ENCODE measurements around the gene SDHD. TPM values are rescaled to one million over a fixed set of nuclear protein-coding genes. Genes with fewer than 3 reads are reported as not detected.

The SDHD gene
- total and polyA plus RNA-seq, 9 of the 15 experiments (the other 6 are each of a cell fraction or from before 2014, with no cell fraction given) = 150 to 1,225 (median 215) TPM

DNA sequence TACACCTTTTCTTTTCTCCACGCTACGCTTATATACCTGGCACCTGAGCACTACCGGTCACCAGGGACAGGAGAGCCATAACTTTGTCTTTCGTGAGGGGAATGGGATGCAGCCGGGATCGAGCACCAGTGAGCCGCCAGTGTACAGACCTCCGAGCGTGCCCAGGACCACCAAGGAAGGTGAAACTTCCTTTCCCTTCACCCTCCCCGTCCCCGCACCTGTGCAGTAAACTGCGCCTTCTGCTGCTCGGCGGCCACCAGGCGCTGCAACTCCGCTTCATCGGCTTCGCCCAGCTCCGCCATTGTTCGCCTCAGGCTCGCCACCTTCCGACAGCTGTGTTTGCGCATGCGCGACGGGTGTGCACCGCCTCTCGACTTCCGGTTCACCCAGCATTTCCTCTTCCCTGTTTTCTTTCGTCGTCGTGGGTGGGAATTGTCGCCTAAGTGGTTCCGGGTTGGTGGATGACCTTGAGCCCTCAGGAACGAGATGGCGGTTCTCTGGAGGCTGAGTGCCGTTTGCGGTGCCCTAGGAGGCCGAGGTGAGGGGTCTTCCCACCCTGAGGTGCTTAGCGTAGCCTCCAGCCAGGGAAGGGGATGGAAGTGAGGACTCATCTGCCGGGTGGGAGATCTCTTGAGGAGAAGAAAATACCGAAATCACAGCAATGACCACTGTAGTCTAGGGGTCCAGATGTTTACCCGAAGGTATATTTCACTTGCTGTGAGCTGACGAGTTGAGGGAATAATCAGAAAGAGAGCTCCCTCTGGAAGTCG is at the start of gene SDHD, which contains the start of gene TIMM8B (continued):
- TF ChIP-seq, protein P1, sequence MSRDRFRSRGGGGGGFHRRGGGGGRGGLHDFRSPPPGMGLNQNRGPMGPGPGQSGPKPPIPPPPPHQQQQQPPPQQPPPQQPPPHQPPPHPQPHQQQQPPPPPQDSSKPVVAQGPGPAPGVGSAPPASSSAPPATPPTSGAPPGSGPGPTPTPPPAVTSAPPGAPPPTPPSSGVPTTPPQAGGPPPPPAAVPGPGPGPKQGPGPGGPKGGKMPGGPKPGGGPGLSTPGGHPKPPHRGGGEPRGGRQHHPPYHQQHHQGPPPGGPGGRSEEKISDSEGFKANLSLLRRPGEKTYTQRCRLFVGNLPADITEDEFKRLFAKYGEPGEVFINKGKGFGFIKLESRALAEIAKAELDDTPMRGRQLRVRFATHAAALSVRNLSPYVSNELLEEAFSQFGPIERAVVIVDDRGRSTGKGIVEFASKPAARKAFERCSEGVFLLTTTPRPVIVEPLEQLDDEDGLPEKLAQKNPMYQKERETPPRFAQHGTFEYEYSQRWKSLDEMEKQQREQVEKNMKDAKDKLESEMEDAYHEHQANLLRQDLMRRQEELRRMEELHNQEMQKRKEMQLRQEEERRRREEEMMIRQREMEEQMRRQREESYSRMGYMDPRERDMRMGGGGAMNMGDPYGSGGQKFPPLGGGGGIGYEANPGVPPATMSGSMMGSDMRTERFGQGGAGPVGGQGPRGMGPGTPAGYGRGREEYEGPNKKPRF (IDR thresholded peaks at IDR 0.05; ENCODE audit: low read depth, low read length) = no peak
- TF ChIP-seq HDAC3 (IDR thresholded peaks at IDR 0.05; ENCODE audit: borderline replicate concordance, partially characterized antibody) (no peak), BRCA1 (IDR thresholded peaks at IDR 0.05) (no peak), BRCA1 (CRISPR knock-in tag; IDR thresholded peaks at IDR 0.05) (no peak), NCOA4 (IDR thresholded peaks at IDR 0.05; ENCODE audit: partially characterized antibody) (no peak), SMAD2 (IDR thresholded peaks at IDR 0.05; ENCODE audit: low read depth, low read length) (no peak), AFF4 (CRISPR knock-in tag; IDR thresholded peaks at IDR 0.05) (no peak), RFX1 (IDR thresholded peaks at IDR 0.05) (no peak), ZNF253 (CRISPR knock-in tag; conservative IDR thresholded peaks at IDR 0.05) (no peak), AFF1 (IDR thresholded peaks at IDR 0.05; ENCODE audit: low read depth in 1 of 2, partially characterized antibody in 2 of 2) (peak in 1 of 2 experiments; percentile 71), SNRNP70 (optimal IDR thresholded peaks at IDR 0.05; ENCODE audit: low read depth, low read length) (no peak), ZBTB12 (CRISPR knock-in tag; IDR thresholded peaks at IDR 0.05) (no peak), ZNF511 (CRISPR knock-in tag; IDR thresholded peaks at IDR 0.05) (peak; percentile 71; the same call in 1 of the 2 replicates), RAD21 (CRISPR knock-in tag; conservative IDR thresholded peaks at IDR 0.05 in 1 of 2, IDR thresholded peaks at IDR 0.05 in 1 of 2) (no peak), ZNF551 (CRISPR knock-in tag; IDR thresholded peaks at IDR 0.05) (no peak)

All from K562 (cell line).